Fibroblast of skin of scalp (primary cell): ENCODE data around the gene ENKUR.
"Not testable (repeated sequence)": the region's sequence is repeated elsewhere in the genome, so short reads cannot be mapped to it uniquely, and the experiment has no call there.

Source experiments
- DNase-seq: peaks from one replicate; pipeline ENCODE4 v3.0.0-alpha.2; 2013

ENKUR gene

DNA sequence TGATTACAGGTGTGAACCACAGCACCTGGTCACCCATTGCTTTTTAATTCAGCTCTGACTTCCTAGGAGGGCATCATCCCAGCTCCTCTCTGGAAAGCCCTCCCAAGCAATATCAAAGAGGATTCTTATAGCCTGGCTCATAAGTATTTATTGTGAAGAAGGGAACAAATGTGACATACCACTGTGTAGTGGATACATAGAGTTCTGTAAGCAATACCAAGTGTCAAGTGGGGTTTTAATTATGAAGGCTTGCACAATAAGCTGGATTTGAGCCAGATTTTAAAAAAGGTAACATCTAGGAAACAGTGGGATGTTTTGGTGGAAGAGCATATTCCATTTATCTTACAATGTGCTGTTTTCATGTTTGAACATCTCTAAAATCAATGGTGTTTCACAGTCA is 44.6 kb downstream of the ENKUR start:
- DNase-seq: no peak

DNA sequence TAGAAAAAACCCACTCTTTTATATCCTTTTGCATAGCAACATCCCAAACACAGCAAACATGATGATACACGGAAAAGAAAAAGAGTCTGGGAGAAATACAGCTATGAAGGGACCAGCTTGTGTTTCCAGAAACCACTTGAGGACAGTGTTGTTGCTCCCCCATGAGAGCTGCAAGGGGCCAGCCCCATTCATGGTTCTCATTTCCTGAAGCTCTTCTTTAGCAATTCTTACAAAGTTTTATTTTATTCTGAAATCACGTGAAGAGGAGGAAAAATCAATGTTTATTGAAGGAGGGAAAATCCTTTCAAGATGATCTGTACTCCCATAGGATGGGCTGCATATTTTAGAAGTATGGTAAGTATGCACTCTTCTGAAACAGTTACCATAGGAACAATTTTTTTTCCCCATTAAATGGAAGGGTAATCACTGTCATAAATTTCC is 46.1 kb downstream of the ENKUR start:
- peak; percentile 80 for DNase-seq

DNA sequence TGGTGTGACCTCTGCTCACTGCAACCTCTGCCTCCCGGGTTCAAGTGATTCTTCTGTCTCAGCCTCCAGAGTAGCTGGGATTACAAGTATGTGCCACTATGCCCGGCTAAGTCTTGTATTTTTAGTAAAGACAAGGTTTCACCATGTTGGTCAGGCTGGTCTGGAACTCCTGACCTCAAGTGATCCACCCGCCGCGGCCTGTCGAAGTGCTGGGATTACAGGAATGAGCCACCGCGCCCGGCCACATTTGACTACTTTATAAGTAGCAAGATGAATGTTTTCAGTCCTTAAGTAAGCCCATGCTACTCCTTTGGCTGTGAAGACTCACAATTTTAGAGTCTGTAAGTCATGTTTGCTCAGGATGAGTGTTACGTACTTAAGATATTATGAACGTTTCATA is 47.0 kb downstream of the ENKUR start:
- DNase-seq: not testable (repeated sequence)

DNA sequence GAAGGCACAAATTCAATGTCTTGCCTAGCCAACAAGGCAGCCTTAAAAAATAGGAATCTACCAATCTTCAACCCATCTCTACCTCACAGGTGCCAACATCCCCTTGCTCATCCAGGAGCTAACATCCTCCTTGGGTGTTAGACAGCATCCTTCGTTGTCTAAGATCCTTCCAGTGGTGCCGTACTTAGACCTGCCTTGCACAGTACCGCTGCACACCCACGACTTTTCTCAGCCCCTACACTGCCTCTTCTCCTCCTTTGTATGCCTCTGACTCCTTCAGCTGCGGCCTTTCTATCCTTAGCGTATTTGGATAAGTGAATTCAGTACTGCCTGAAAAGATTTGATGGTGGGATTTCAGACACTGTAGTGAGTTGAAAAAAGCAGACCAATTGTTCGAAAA is 47.6 kb downstream of the ENKUR start:
- DNase-seq: no peak

DNA sequence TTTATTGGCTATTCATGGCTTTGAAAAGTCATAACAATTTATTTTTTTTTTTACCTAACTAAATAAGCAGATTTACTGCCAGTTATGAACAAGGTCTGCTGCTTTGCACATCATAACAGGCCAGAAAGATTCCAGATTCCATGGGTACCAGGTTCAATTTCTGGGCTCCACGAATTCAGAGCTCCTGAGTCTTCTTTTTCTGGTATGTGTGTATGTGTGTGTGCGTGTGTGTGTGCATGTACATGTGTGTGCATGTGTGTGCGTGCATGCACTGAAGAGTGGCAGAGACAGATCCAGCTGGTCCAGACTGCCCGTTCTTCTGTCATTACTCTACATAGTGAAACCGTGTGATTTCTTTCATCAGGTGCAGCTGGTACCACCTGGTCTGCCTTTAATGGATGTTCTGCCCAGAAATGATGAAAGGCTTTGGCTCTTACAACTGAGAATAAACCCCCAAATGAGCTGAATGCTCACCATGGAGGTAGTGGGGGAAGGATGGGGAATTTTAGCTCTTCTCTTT is 48.9 kb downstream of the ENKUR start:
- DNase-seq: no peak

DNA sequence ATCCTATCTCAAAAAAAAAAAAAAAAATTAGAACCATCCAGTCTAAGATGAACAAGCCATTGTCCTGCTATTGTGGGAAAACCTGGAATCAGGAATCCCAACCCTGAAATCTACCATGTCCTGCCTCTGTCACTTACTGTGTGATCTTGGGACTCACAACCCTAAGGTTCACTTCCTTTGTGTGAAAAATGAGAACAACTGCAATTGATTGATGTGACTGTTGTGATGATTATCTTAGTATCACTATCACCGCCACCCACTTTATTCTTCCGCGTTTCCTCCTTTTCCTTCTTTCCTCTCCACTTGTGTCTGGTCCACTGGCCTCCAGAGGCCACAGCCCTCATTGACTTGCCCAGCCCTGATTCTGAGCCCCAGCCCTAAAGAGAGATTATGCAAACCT is 50.9 kb downstream of the ENKUR start:
- no peak for DNase-seq

DNA sequence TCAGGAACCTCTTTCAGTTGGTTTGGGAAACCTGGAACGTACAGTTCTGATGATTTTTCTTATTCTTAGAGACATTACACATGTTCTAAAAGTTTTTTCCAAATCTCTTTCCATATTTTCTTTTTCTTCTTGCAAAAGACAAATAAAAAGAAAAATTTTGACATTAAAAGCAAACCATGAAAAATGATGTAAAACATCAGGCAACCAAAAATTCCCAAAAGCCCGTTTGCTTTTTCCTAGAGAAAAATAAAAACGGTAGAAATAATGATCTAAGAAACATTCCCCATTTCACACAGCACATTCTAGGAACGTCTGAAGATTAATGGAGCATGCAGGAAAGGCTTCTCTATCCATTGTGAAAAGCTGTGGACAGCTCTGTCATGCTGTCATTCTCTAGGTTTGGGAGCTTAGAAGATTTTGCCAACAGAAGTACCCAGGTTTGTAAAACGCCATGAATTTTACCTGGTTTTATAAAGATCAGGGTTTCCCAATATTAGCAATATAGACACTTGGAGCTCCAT is 52.4 kb downstream of the ENKUR start:
- DNase-seq: no peak

DNA sequence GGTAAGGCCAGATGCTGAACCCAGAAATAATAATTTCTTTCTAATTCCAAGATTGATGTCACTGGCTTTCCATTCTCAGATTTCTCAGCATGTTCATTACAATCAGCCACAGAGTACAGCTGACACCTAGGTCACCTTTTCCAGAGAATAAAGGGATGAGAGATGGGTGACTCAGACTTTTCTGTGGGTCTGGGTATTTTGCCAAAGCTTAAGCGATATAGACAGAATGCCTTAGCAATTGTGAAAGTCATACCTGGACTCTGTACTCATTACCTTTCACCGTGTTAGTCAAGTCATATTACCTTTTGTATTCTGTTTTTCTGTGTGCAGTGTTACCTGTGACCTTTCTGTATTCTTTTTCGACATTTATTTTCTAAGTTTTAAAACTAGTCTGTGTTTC is 53.0 kb downstream of the ENKUR start:
- no peak for DNase-seq

DNA sequence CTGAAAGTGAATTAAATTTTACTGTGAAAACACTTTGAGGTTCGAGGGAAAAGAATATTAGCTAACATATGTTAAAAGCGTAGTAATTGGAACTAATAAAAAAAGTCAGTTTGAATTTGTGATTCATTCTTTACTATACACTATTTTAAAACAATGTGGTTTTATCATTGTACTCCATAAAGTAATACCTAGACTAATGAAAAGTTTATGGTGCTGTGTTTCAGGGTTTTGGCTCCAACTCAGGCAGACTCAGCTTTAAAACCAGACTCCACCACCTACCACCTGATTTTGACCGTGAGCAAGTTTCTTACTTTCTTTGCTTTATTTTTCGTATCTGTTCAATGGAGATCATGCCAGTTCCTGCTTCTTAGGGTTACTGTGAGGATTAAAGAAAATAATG is 54.4 kb downstream of the ENKUR start:
- DNase-seq: no peak

DNA sequence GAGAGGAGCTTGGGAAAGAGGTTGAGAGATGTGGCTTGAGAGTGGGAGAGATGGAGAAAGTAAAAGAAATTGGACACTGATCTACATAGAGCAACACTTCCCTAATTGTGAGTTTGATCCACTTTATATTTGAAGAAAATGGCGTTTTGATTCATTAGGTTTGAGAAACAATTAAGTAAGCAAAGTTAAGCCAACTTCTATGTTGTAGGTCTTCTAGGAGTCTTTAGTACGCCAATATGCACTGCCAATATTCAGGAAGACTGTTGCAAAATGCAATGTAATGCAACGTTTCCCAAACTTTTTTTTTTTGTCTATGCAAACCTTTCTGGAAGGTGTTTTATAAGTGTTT is 56.6 kb downstream of the ENKUR start:
- no peak for DNase-seq

DNA sequence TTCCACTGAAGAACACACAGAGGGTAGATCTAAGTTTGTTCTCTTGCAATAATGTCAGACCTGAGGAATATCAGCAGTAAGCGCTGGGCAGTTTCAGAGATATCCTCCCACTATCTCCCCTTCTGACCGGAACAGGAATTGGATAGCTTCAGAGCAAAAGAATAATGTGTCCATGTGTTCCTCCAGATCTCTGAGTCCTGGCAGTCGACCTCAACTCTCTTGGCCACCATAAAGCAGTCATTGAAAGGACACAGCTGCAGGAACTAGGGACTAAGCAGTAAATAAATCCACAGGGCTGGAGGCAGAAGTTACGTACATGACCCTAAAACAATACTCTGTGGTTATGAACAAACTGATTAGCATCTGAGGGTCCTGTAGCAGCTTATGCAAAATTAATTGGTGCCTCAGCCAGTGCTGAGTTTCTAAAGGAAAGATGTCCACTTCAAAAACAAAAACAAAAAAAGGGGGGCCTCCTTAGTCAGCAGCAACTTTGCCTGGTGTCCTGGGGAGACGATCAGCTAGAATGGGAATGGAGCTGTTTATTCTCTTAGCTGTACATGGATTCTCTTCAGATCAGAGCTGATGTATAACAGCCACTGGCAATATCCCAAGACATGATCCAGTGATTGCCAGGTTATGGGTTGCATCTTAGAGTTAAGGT is 57.1 kb downstream of the ENKUR start:
- no peak for DNase-seq

DNA sequence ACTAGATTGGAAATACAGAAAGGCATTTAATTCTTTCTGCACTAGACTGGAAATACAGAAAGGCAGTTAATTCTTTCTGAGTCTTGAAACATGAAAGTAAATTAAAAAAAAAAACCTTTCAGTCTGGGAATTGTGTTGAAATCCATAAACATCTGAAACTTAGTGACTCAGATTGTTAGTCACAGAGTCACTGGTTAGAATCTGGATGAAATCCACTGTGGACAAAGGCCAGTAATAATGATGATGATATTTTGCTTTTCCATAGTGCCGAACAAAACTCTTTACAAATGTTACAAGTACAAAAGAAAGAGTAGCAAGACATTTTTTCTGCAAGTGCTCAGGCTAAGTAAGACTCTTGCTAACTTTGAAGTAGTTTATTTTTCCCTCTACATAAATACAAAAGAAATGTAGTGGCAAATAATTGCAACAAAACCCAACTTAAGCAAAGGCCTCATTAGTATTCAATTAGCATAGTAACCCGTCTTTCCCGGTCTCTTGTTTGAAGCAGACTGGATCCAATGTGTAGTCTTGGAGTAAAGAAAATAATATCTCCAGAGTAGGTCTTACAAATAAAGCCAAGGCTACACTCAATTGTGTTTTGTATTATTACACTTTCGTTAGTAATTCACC is 57.8 kb downstream of the ENKUR start:
- peak; percentile 92 for DNase-seq

DNA sequence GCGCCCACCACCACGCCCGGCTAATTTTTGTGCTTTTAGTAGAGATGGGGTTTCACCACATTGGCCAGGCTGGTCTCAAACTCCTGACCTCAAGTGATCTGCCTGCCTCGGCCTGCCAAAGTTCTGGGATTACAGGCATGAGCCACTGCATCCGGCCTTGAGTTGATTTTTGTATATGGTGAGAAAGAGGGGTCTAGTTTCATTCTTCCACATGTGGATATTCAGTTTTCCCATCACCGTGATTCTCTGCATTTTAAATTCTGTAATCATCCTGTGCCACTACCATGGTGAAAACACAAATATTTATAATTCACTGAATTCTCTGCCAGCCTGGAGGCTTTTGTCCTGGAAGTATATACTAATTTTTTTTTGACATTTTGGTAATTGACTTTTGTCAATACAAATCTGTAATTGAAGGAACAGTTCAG is 58.3 kb downstream of the ENKUR start:
- DNase-seq: peak; percentile 41

DNA sequence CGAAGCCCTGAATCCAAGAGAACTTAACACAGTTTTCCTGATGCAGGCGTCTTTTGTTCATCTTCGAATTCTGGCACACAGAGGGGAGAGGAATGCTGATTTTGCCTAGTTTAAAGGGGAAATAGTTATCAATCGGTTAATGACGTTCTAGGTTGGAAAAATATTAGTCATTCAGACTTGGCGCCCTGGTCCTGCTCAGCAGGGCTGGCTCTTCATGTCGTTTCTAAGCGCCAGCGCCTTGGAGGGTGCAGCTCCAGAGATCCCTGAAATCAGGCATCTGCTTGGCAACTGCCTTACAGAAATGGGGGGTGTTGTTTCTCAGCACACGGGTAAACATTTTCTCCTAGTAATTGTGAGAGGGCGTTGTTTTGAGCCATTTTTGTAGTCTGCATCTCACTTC is 62.3 kb downstream of the ENKUR start:
- DNase-seq: no peak

DNA sequence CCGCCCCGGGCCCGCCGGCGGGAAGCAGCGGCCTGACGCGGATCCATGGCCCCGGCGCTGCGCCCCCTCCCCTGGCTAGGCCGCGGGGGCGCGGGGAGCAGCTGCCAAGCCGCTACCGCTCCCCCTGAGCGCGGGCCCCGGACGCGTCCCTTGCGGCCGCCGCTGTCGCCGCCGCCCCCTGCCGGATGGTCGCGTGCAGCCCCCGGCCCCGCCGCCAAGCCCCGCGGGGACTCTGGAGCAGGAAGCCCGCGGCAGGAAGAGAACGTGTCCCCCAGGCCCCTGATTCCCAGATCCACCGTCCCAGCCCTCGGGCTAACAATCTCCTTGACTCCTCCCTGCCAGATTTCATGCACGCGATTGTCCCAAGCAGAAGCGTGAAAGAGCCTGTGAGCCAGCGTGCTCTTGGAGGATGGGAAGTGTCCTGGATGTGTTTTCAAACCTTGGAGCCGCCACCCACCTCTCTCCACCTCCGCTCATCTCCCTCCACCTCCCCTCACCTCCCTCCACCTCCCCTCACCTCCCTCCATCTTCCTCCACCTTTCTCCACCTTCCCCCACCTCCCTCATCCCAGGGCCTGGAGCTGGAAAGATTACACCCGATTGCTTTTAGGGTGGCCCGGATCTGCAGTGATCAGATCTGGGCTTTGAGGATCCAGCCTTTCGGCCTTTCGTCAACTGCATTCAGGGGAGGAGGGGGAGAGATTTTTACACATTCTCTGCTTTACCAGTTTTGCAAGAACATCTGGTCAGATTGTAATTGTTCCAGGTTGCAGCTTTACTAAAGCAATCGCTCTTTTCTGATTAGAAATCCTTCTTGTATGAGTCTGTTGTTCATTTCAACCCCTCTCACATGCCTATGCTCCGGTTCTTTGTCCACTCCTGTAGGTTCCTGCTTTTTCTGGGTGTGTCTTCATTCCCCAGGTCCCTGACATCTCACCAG is 63.0 kb downstream of the ENKUR start:
- DNase-seq: peak; percentile 79

DNA sequence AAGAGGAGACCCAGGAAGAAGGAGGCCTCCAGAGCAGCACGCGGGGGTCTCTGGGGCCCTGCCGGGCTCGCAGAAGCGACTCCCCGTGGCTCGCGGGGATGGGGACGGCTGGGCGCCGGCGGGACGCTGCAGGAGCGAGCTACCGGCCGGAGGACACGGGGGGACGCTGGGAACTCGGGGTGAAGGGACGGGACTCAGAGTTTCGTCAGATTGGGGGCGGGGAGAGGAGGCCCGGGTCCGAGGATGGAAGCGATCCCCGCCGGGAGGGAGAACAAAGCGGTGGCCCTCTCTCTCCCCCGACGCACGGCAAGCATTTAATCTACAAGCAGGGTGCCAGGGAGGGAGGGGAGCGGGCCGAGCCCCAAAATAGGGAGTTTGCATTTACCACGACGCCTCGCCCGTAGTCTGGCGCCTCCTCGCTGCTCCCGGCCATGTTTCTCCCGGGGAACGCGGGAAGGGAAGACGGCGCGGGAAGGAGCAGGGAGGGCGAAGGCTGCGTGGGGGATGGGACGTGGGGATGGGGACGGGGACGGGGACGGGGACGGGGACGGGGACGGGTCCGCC is 63.7 kb downstream of the ENKUR start, which contains the start of gene PRTFDC1:
Gene PRTFDC1 (minus strand): TSS at position 464 of the 564 bp plus-strand sequence. CDS start 31 bp downstream, at position 433.
- DNase-seq: peak; percentile 53

DNA sequence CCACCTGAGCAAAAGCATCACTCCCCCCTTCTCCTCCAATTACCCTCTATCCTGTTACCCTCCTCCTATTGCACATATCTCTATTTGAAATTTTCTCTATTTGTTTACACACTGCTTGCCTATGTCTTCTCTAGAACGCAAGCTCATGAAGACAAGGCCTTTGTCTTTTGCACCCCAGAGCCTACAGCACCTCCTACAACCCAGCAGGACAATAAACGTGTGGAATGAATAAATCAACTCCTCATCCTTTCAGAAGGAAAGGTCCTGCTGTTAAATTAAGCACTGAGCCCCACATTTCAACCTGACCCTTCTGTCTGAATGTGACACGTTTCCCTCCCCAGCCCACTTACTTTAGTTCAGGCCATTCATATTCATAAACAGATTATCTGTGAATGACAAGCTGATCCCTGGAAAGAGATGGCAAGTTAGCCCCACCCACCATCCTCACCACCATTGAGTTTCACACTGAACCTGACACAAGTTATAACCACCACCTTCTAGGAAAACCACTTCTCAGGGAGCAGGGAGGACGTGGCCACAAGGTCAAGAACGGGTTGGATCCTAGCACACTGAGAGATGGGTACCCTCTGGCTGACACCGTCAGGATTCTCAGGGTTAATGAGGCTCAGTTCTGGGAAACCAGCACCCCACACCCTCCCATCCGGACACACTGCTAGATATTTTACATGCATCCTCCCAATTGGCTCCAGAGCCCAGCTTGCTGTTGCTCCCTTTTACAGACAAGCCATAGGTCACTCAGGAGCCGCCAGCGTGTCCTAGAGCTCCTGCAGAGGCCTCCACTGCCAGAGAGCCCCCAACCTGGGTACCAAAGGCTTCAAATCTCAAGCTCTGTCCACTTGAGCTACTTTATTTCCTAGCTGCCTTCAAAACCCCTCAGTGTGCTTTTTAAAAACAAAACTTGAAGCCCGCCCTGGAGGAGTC is 64.5 kb downstream of the ENKUR start:
- DNase-seq: peak; percentile 35

DNA sequence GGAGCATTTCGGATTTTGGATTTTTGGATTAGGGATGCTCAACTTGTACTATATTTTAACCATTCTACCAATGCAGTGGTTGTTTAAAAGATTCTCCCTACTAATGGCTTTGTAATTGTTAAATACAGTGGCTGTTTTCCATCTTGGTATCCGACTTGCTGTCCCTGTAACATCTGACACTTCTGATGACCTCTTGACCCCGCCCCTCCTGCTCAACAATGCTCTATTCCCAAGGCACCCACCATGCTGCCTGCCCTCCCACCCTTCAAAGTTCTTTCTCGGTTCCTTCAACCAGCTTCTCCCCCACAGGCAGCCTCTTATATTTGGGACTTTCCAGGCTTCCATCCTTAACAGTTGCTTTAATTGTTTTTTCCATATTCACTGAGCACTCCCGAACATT is 65.5 kb downstream of the ENKUR start:
- DNase-seq: no peak

DNA sequence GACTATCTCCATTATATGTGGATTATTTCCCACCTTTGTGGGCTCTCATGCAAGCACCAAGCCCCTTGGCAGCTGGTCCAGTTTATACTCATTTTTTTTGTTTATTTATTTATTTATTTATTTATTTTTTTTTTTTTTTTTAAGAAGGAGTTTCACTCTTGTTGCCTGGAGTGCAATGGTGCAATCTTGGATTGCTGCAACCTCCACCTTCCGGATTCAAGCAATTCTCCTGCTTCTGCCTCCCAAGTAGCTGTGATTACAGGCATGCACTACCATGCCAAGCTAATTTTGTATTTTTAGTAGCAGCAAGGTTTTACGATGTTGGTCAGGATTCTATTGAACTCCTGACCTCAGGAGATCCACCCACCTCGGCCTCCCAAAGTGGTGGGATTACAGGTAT is 66.3 kb downstream of the ENKUR start:
- no peak for DNase-seq

DNA sequence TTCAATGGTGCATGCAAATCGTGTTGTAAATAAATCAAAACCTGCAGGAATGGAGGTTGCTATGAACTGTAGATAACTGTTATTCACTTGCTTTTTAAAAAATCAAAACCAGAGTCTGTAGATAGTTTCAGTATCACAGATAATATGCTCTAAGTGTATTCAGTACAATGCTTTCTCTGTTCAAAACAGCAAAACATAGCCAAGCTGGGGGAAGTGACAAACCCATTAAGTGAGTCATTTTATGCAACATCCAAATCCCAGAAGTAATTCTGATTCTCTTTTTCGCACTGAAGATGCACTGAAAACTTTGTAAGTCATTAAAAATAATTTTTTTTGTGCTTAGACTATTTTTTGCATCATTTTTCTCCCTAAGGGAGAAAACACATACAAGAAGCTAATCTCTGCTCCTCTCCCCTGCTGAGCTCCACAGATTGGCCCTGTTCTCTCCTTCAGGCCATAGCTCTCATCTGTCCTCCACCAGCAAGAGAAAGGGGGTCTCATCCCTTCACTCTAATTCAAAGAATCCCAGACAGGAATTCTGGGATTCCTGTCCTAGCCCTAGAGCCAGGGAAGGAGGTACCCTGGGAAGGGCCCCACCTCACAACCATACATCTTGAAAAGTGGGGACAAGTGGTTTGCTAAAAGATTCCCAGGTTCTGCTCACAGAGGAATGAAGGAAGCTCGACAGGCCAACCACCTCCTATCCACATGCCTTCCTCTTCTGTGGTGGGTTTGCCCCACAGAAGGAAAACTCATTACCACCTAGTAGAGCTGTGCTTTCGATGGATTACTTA is 68.5 kb downstream of the ENKUR start:
- DNase-seq: peak; percentile 49
